HG02759 (cell line): Measurements from ENCODE around the gene RTN4IP1.
A peak's percentile ranks its signal among the peaks of the same experiment; 100 is the strongest.

Experiments used
- ATAC-seq: cut with Tn5 transposase; IDR thresholded peaks from one replicate; pipeline ENCODE4 v1.9.1; 2021; ENCODE audit warnings: mild to moderate bottlenecking, moderate library complexity; ENCODE audit not compliant: unreplicated experiment

RTN4IP1 gene

GRCh38 chr6:106629103-106629858 lies at the start of gene RTN4IP1, which contains the start of gene QRSL1:
RTN4IP1 (minus strand) TSS chr6:106629498; CDS start chr6:106629021, 477 bp downstream.
QRSL1 (plus strand) TSS chr6:106629578; CDS start chr6:106629682, 104 bp downstream.
- ATAC-seq, result peak; percentile 81

DNA sequence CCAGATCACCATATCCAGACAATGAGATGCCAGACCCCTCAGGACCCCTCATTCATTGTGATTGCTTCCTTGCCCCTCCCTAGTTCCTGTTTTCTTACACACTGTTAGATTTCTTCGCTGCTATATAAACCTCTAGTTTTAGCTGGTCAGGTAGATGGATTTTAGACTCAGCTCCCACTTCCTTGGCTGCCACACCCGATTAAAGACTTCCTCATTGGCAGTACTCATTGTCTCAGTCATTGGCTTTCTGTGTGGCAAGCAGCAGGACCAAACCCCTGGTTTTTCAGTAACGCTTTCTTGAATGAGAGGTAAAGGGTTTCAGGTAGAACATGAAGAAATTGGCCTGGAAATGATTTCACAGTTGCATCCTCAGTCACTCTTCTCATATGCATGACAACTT lies 48.0 kb upstream of the RTN4IP1 start:
- ATAC-seq, result no peak

- no peak for ATAC-seq
Measured at GRCh38 chr6:106674541-106675229, 45.4 kb upstream of the RTN4IP1 start.

DNA sequence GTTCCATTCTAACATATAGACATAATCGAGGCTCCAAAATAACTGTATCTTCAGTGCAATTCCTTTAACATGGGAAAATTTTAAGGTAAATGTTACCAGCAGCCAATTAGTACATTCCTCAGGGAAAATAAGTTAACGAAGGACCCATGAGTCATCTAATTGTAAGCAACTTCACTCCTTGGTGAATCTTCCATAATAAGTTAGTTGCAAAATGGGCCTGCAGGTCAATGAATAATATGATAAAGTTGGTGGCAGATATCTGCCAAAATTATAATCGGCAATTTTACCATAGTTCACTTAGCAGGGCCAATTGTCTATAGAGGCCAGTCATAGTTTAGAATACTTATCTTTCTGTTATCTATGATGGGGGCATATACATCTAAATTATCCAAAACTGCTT lies 42.4 kb upstream of the RTN4IP1 start:
- ATAC-seq, result no peak

DNA sequence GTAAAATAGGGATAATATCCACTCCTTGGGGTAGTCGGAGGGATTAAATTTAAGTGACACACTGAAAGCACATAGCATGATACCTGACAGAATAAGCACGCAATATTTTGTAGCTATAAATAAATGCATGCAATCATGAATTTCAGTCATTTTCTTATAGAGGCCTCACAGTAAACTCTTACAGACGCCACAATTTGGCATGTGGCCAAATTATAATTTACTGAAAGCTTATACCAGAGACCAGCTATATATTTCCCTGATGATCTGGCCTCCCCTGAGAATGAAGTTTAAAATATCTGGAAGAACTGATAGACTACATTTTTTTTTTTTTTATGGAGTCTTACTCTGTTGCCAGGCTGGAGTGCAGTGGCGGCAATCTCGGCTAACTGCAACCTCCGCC lies 40.9 kb upstream of the RTN4IP1 start:
- no peak for ATAC-seq

DNA sequence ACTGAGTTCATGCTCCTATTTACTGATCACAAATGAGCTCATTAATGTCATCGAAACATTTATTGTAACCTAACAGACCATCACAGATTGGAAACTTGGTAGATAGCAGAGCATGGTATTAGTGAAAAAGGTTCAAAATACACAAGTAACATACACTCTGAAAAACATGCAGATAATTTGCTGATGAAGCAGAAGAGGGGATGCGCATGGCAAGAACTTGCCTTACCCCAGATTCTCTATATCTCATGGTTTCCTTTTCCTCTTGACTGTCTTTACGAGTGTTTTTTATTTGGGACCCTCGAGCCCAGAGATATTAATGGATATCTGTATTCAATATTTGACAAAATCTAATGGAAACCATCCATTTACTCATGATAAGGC lies 37.7 kb upstream of the RTN4IP1 start:
- no peak for ATAC-seq

GRCh38 chr6:106666282-106667021 lies 37.2 kb upstream of the RTN4IP1 start:
- peak; percentile 99 for ATAC-seq

- ATAC-seq, result no peak
Measured at GRCh38 chr6:106662458-106662857, 33.2 kb upstream of the RTN4IP1 start.

DNA sequence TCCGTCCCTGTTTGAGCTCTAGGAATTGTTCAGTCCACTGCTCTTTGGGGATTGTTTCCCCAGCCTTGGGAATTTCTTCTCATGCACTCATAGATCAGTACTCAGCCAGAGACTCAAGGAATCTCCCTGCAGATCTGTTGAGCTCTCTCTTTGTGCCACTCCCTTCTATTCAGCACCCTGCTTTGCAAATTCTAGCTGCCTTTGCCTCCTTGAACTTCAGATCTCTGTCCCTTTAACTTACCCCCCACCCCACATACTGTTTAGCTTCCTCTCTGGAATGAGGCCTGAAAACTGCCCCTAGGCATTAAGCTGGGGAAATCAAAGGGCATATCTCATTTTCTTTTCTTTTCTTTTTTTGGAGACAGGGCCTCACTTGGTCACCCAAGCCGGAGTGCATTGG lies 30.6 kb upstream of the RTN4IP1 start:
- ATAC-seq, result no peak

DNA sequence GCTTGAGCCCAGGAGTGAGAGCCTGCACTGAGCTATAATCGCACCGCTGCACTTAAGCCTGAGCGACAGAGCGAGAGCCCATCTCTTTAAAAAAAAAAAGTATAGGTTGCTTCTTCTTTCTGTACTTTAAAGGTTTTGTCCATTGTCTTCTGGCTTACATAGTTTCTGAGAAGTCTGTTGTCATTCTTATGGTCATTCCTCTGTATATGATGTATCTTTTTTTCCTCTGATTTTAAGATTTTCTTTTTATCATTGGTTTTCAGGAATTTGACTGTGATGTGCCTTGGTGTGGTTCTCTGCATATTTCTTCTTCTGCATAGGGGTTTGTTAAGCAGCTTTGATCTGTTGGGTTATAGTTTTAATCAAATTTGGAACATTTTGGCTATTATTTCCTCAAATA lies 29.2 kb upstream of the RTN4IP1 start:
- no peak for ATAC-seq

- peak; percentile 86 for ATAC-seq
Measured at GRCh38 chr6:106648651-106649308, 19.5 kb upstream of the RTN4IP1 start.

DNA sequence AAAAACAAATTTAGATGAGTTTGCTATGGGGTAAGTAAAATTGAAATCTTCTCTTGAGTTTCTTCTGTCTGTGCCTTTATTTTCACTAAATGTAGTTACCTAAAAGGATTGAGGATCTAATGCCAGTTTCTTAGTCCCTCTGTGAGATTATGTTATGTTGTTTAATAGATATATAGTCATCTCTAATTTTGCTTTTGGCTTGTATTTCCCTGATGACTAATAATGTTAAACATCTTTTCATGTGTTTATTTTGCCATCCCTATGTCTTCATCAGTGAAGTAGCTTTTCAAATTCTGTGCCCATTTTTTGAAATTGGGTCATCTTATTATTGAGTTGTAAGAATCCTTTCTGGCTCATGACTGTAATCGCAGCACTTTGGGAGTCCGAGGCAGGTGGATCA lies 13.8 kb upstream of the RTN4IP1 start:
- no peak for ATAC-seq

DNA sequence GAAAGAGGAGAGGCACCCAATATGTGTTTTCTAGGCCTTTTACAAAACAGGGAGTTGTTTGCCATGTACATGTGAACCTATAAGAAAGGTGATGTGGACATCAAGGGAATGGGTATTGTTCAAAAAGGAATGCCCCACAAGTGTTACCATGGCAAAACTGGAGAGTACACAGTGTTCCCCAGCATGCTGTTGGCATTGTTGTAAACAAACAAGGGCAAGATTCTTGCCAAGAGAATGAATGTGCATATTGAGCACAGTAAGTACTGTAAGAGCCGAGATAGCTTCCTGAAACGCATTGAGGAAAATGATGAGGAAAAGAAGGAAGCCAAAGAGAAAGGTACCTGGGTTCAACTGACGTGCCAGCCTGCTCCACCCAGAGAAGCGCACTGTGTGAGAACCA lies 13.2 kb upstream of the RTN4IP1 start:
- no peak for ATAC-seq

DNA sequence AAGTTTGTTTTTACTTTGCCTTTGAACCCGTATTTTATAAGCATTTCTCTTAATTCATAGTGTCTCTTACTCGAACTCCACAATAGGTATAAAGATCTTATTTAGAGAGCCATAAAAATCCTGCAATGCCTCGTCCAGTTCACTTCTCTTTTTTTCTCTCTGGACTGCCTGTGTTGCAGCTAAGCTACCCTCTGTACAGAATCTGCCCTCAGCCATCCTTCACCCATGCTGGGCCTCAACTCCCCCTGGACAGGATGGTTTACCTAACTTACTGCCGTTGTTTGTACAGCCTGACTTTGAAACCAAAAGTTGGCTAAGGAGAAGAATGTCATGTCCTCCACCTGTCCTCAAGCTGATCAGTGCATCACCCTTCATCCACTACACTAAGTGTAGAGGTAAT lies 10.5 kb upstream of the RTN4IP1 start:
- ATAC-seq, result no peak

- peak; percentile 76 for ATAC-seq
Measured at GRCh38 chr6:106637717-106638341, 8.5 kb upstream of the RTN4IP1 start.

DNA sequence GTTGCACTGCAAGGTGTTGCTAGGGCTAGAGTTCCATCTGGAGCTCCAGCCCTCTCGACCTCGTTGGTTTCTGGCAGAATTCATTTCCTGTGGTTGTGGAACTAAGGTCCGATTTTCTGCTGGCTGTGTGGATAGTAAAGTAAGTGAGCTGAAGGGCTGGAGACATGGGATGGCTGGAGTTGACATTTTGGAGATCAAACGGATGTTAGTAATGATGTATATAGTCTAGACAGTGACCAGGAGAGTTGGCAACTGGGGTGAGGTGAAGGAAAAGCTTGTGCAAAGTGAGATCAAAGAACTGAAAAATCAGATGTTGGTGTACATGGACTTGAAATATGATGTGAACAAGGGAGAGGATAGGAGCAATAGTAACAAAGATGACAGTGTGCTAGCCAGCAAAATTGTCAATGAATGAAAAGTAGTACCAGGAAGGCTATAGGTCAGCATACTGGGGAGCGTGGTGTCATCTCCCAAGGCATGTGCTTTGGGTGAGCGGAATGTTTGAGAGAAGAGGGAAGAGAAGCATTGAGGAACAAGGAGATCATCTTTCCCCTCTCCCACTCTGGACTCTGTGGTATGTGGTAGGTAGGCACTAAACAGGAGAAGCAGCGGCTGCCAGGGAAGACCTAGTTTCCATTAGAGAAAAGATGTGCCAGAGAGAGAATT lies 7.9 kb upstream of the RTN4IP1 start:
- ATAC-seq, result peak; percentile 35

GRCh38 chr6:106634565-106634964 lies 5.3 kb upstream of the RTN4IP1 start:
- ATAC-seq, result no peak

GRCh38 chr6:106631346-106631745 lies 2.0 kb upstream of the RTN4IP1 start:
- no peak for ATAC-seq

DNA sequence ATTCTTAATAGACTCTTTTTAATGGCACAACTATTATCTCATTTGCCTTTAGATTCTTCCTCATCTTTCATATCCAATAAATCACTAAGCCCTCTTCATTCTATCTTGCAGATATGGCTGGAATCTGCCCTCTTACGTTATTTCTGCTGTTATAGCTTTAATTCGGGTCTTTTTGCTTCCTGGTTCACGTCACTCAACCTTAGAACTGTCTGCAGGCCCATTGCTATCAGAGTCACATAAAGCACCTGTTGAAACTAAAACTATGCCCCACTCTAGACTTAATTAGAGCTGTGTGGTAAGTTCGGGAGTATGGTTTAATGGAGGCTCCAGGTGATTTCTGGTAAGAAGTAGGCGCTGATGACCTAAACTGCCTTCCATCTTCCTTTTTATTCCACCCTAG lies 1.1 kb upstream of the RTN4IP1 start:
- no peak for ATAC-seq

DNA sequence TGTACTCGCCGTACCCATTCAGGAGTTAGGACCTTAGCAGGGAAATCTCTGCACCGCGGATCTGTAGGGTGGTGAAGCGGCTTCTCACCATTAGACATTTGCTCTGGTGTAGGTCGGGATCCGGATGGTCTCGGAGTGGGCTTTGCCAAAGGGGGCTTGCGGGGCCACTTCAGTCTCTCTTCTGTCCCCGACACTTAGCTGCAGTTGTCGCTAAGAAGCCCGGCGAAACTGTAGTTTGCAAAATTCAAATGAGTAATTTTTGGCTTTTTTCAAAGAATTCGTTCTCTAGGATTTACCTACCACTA lies 513 bp upstream of the RTN4IP1 start:
- no peak for ATAC-seq
